Kidney (tissue), 13 donors: ENCODE data around the gene KRABD2.
"Not testable (repeated sequence)": the region's sequence is repeated elsewhere in the genome, so short reads cannot be mapped to it uniquely, and the experiment has no call there.

ENCODE experiments used
- DNase-seq, 5 donors: peaks; one replicate each; pipeline ENCODE4 v3.0.0-alpha.2; 2013 to 2020
- FAIRE-seq: peaks from 2 replicates; lab custom pipeline; 2012; peaks lifted over from hg19 to GRCh38; lab: Jason Lieb, UNC
- H3K27ac ChIP-seq, 2 donors: one replicate each; pipeline ENCODE4 v1.7.0; 2013; ENCODE audit warnings: low read depth in 2 of 2, low read length in 2 of 2, inconsistent platforms in 1 of 2
- H3K27me3 ChIP-seq: one replicate; pipeline ENCODE4 v1.7.1; 2013; ENCODE audit warnings: low read length, inconsistent platforms; ENCODE audit not compliant: control insufficient read depth, insufficient read depth
- H3K36me3 ChIP-seq, 3 donors: one replicate each; pipeline versions ENCODE4 v1.7.0 to v1.7.1; 2013; ENCODE audit warnings: low read length in 3 of 3, control low read depth in 1 of 3, inconsistent platforms in 1 of 3; ENCODE audit not compliant: insufficient read depth in 3 of 3, control insufficient read depth in 2 of 3
- H3K4me1 ChIP-seq, 3 donors: one replicate each; pipeline versions ENCODE4 v1.7.0 to v1.7.1; 2013; ENCODE audit warnings: low read length in 3 of 3, inconsistent platforms in 1 of 3, low read depth in 1 of 3; ENCODE audit not compliant: control insufficient read depth in 2 of 3, insufficient read depth in 2 of 3
- H3K4me3 ChIP-seq, 3 donors: one replicate each; pipeline versions ENCODE4 v1.7.0 to v1.8.1; 2013; ENCODE audit warnings: low read length in 3 of 3, control low read depth in 1 of 3, inconsistent platforms in 1 of 3
- H3K9ac ChIP-seq, 3 donors: one replicate each; pipeline versions ENCODE4 v1.7.0 to v1.7.1; 2013; ENCODE audit warnings: low read length in 3 of 3, control low read depth in 1 of 3, inconsistent platforms in 1 of 3
- H3K9me3 ChIP-seq, 3 donors: one replicate each; pipeline versions ENCODE4 v1.7.0 to v1.7.1; 2013; ENCODE audit warnings: low read length in 3 of 3, control low read depth in 1 of 3, inconsistent platforms in 1 of 3; ENCODE audit not compliant: control insufficient read depth in 2 of 3, insufficient read depth in 1 of 3
- intact Hi-C: fragments of 100-400 bp; cut with DNase I; formaldehyde crosslinking; loops from one replicate; pipeline ENCODE4 v1.11.1; 2022
- TF ChIP-seq, protein P1 (sequence below): IDR thresholded peaks from 3 replicates; pipeline ENCODE4 v1.5.1; 2012; ENCODE audit warnings: mild to moderate bottlenecking, moderate library complexity, borderline replicate concordance; ENCODE audit not compliant: insufficient read depth; ENCODE audit errors: extremely low read depth
- donor health status: control.
- donor health status: control.
- donor health status: control.
- donor health status: control.
- donor health status: control.
- donor health status: DM: yes; HTN: yes; CAD: no.
- donor health status: Normal renal cell carcinoma (clear cell type).

The KRABD2 gene

DNA sequence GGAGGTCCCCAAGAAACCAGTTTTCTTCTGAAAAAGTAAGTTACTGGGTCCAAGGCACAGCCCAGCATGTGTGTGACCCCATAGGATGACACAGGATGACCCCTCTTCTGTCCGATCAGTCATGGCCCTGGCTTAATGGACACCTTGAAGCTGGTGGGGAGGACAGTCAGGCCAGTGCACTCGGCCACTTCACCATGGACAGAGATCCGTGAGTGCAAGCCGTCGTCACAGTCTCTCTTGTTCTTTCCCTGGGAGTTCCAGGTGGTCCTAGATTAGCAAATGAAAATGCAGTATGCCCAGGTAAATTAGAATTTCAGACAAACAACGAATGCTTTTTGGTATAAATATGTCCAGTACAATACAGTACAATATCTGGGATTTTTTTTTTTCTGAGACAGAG is 22.5 kb upstream of the KRABD2 start:
- FAIRE-seq (no peak), DNase-seq (no peak)
- no peak overlapping the region for H3K27ac ChIP-seq
- H3K9ac ChIP-seq = no peak overlapping the region
- H3K4me1 ChIP-seq = no peaks in the 10 kb centered on the region
- TF ChIP-seq, protein P1, sequence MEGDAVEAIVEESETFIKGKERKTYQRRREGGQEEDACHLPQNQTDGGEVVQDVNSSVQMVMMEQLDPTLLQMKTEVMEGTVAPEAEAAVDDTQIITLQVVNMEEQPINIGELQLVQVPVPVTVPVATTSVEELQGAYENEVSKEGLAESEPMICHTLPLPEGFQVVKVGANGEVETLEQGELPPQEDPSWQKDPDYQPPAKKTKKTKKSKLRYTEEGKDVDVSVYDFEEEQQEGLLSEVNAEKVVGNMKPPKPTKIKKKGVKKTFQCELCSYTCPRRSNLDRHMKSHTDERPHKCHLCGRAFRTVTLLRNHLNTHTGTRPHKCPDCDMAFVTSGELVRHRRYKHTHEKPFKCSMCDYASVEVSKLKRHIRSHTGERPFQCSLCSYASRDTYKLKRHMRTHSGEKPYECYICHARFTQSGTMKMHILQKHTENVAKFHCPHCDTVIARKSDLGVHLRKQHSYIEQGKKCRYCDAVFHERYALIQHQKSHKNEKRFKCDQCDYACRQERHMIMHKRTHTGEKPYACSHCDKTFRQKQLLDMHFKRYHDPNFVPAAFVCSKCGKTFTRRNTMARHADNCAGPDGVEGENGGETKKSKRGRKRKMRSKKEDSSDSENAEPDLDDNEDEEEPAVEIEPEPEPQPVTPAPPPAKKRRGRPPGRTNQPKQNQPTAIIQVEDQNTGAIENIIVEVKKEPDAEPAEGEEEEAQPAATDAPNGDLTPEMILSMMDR = no peak
- no peaks in the 10 kb centered on the region for H3K27me3 ChIP-seq
- no peaks in the 10 kb centered on the region for H3K36me3 ChIP-seq
- no peaks in the 10 kb centered on the region for H3K9me3 ChIP-seq
- no peak overlapping the region for H3K4me3 ChIP-seq
- intact Hi-C loops = no loop called here

DNA sequence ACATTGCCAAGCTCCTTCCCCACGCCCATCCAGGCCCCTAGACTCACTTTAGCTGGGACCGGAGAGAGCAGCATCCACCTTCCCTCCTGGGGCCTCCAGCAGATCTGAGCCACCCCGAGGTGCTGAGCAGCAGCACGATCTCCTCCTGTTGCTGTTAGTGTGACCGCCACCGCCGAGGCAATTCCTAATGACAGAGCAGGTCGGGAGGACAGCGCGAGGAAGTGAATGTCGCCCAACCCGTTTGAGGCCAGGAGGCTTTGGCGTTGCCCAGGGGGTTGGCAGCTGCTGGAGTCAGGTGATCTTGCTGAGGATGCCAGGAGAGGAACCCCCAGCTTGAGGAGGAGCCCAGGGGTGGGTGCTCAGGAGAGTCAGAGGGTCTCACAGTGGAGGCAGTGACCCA is 21.1 kb upstream of the KRABD2 start, which contains the start of gene RNF222:
Gene RNF222, minus strand, starts transcription at position 192 of the 400 bp plus-strand sequence. CDS start 4,366 bp downstream, outside the sequence.
- no peaks in the 10 kb centered on the region for H3K4me1 ChIP-seq
- no peaks in the 10 kb centered on the region for H3K9me3 ChIP-seq
- H3K27ac ChIP-seq = no peak within 1 kb of the TSS
- H3K9ac ChIP-seq = no peak within 1 kb of the TSS
- no peaks in the 10 kb centered on the region for H3K27me3 ChIP-seq
- FAIRE-seq (no peak), DNase-seq (no peak)
- no peak within 1 kb of the TSS for H3K4me3 ChIP-seq
- H3K36me3 ChIP-seq = no peaks in the 10 kb centered on the region
- TF ChIP-seq, protein P1 = no peak
- intact Hi-C loops = no loop called here

DNA sequence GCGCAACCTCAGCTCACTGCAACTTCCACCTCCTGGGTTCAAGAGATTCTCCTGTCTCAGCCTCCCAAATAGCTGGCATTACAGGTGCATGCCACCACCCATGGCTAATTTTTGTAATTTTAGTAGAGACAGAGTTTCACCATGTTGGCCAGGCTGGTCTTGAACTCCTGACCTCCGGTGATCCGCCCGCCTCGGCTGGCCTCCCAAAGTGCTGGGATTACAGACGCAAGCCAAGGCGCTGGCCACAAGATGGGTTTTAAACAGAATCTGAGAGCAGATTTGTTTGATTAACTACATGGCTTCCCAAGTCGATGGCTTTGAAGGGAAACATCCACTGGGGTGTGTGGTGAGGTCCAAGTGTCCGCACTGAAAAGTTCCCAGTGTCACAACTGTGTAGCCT is 18.0 kb upstream of the KRABD2 start:
- H3K9me3 ChIP-seq, H3K36me3 ChIP-seq, H3K27ac ChIP-seq, DNase-seq, H3K4me3 ChIP-seq, H3K27me3 ChIP-seq, H3K4me1 ChIP-seq, H3K9ac ChIP-seq, intact Hi-C loops, FAIRE-seq: not testable (repeated sequence)

DNA sequence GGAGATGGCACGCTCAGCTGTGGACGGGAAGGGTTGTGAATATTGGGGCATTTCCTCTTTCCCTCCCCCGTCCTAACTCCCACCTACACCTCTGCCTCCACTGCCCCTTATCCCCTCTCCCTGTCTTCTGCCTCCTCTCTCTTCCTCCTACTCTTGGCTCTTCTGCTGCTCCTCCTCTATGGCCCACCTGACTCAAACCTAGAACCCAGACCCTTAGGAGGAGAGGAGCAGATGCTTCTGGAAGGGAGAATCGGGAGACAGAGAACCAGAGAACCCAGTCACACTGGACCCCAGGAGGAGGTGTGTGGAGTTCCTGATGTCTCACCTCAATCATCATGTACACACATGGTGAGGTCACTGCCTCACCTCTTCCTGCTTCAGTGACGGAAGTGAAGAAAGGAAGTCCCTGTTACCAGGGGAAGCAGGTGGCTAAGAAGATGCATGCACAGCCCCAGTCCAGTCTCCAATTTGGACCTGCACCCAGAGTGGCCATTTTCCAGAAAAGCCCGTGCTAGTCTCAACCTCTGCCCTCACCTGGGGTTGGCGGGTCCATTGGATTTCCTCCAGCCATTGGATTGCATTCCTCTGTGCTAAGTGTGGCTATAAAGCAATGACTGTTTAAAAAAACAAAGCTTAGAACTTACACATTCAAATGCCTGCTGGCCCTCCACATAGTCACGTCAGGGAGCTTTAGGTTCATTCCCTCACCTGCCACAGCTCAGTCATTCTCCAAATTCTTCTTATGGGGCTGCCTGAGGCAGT is 17.1 kb upstream of the KRABD2 start:
- intact Hi-C loops = no loop called here
- no peaks in the 10 kb centered on the region for H3K9me3 ChIP-seq
- TF ChIP-seq, protein P1 = no peak
- H3K27ac ChIP-seq = no peak overlapping the region
- H3K4me1 ChIP-seq = no peaks in the 10 kb centered on the region
- H3K36me3 ChIP-seq = no peaks in the 10 kb centered on the region
- no peak overlapping the region for H3K4me3 ChIP-seq
- no peak for DNase-seq
- H3K9ac ChIP-seq = no peak overlapping the region
- H3K27me3 ChIP-seq = no peaks in the 10 kb centered on the region
- FAIRE-seq = no peak
